AG20443 (cell line): ENCODE measurements around the gene TEX30.

Source experiments
- DNase-seq: peaks from one replicate; pipeline ENCODE4 v3.0.0; 2012; ENCODE audit warnings: low spot score, mixed read lengths

The TEX30 gene

GRCh38 chr13:102779436-102780159 lies 6.0 kb upstream of the TEX30 start:
- no peak for DNase-seq

GRCh38 chr13:102777736-102778135 lies 4.2 kb upstream of the TEX30 start:
- DNase-seq, result no peak

GRCh38 chr13:102776271-102776670 lies 2.7 kb upstream of the TEX30 start:
- no peak for DNase-seq

- DNase-seq, result no peak
Observed at GRCh38 chr13:102774591-102775520, 1.3 kb upstream of the TEX30 start.

- DNase-seq, result no peak
Observed at GRCh38 chr13:102774214-102774568, 605 bp upstream of the TEX30 start.

- no peak for DNase-seq
Observed at GRCh38 chr13:102772042-102772425, 1.6 kb downstream of the TEX30 start.

GRCh38 chr13:102771298-102772041 lies 2.1 kb downstream of the TEX30 start:
- no peak for DNase-seq

- DNase-seq, result no peak
Observed at GRCh38 chr13:102770435-102770834, 3.2 kb downstream of the TEX30 start.

GRCh38 chr13:102769679-102770078 lies 3.9 kb downstream of the TEX30 start:
- DNase-seq, result no peak

- no peak for DNase-seq
Observed at GRCh38 chr13:102768909-102769308, 4.7 kb downstream of the TEX30 start.

GRCh38 chr13:102763741-102764140 lies 9.8 kb downstream of the TEX30 start:
- no peak for DNase-seq

GRCh38 chr13:102761071-102761470 lies 12.5 kb downstream of the TEX30 start:
- no peak for DNase-seq

- no peak for DNase-seq
Observed at GRCh38 chr13:102758842-102759241, 14.7 kb downstream of the TEX30 start.

GRCh38 chr13:102757006-102757405 lies 16.6 kb downstream of the TEX30 start:
- DNase-seq, result no peak

GRCh38 chr13:102751886-102752285 lies 21.7 kb downstream of the TEX30 start:
- DNase-seq, result no peak

- DNase-seq, result no peak
Observed at GRCh38 chr13:102742506-102742905, 31.1 kb downstream of the TEX30 start.

GRCh38 chr13:102742101-102742500 lies 31.5 kb downstream of the TEX30 start:
- no peak for DNase-seq

GRCh38 chr13:102729560-102730270 lies 43.9 kb downstream of the TEX30 start:
- peak; percentile 25 for DNase-seq

GRCh38 chr13:102726430-102726829 lies 47.2 kb downstream of the TEX30 start:
- DNase-seq, result no peak

GRCh38 chr13:102724923-102725322 lies 48.7 kb downstream of the TEX30 start:
- peak; percentile 73 for DNase-seq

GRCh38 chr13:102721800-102722231 lies 51.8 kb downstream of the TEX30 start:
- DNase-seq, result peak; percentile 55

GRCh38 chr13:102718746-102719145 lies 54.8 kb downstream of the TEX30 start:
- no peak for DNase-seq
